Fibroblast of lung (primary cell): ENCODE data around the gene APRT. TPM values are rescaled to one million over a fixed set of nuclear protein-coding genes. Genes with fewer than 3 reads are reported as not detected.
A peak's percentile ranks its signal among the peaks of the same experiment; 100 is the strongest.

Source experiments
- DNase-seq, 2 donors: peaks; one replicate each; pipeline versions ENCODE4 v3.0.0 to v3.0.0-alpha.2; 2010; ENCODE audit warnings: low read depth in 2 of 2
- H2AFZ ChIP-seq: 2 replicates; pipeline ENCODE4 v1.5.1; 2012; ENCODE audit warnings: low read length, control low read depth, inconsistent platforms
- H3K27ac ChIP-seq: 2 replicates; pipeline ENCODE4 v1.5.1; 2011; ENCODE audit warnings: low read length, control low read depth; ENCODE audit not compliant: insufficient read depth
- H3K27me3 ChIP-seq: 2 replicates; pipeline ENCODE4 v1.5.1; 2011; ENCODE audit warnings: mild to moderate bottlenecking, low read length; ENCODE audit not compliant: control insufficient read depth, insufficient read depth
- H3K36me3 ChIP-seq: 2 replicates; pipeline ENCODE4 v1.5.1; 2011; ENCODE audit warnings: low read length; ENCODE audit not compliant: control insufficient read depth, insufficient read depth
- H3K4me1 ChIP-seq: 2 replicates; pipeline ENCODE4 v1.5.1; 2011; ENCODE audit warnings: low read length; ENCODE audit not compliant: control insufficient read depth, insufficient read depth; ENCODE audit errors: extremely low read depth
- H3K4me2 ChIP-seq: 2 replicates; pipeline ENCODE4 v1.5.1; 2011; ENCODE audit warnings: low read length, control low read depth; ENCODE audit not compliant: insufficient read depth; ENCODE audit errors: extremely low read depth
- H3K4me3 ChIP-seq, 4 experiments: fragments of 200-600 bp in 1 of 4; sonication (generic) in 1 of 4; replicated peaks in 1 of 4; 2 replicates each; pipeline ENCODE4 v1.5.1; 2011 to 2016; ENCODE audit warnings: low read length in 4 of 4, low read depth in 3 of 4, mild to moderate bottlenecking in 3 of 4, control low read depth in 2 of 4, inconsistent platforms in 1 of 4, mixed read lengths in 1 of 4; ENCODE audit not compliant: insufficient read depth in 1 of 4; ENCODE audit errors: control extremely low read depth in 1 of 4
- H3K79me2 ChIP-seq: 2 replicates; pipeline ENCODE4 v1.5.1; 2012; ENCODE audit warnings: mild to moderate bottlenecking, low read length, inconsistent platforms; ENCODE audit not compliant: control insufficient read depth, insufficient read depth
- H3K9ac ChIP-seq: 2 replicates; pipeline ENCODE4 v1.5.1; 2011; ENCODE audit warnings: mild to moderate bottlenecking, low read length, control low read depth; ENCODE audit not compliant: insufficient read depth
- H3K9me3 ChIP-seq: 2 replicates; pipeline ENCODE4 v1.5.1; 2012; ENCODE audit warnings: low read depth, low read length; ENCODE audit not compliant: control insufficient read depth, insufficient read depth
- H4K20me1 ChIP-seq: 2 replicates; pipeline ENCODE4 v1.5.1; 2011; ENCODE audit warnings: low read length; ENCODE audit not compliant: control insufficient read depth, insufficient read depth; ENCODE audit errors: extremely low read depth
- CTCF ChIP-seq, 2 donors: IDR thresholded peaks in 1 of 2; conservative IDR thresholded peaks in 1 of 2; 1 replicate in 1 of 2; 2 replicates in 1 of 2; pipeline ENCODE4 v1.5.1; 2011 to 2012; ENCODE audit warnings: low read length in 2 of 2, control low read depth in 1 of 2, inconsistent platforms in 1 of 2, low read depth in 1 of 2, mild to moderate bottlenecking in 1 of 2
- EZH2 ChIP-seq: IDR thresholded peaks from 2 replicates; pipeline ENCODE4 v1.5.1; 2012; ENCODE audit warnings: low read length, control low read depth, mild to moderate bottlenecking; ENCODE audit errors: missing control alignments
- polyA plus RNA-seq, 2 donors: library from polyadenylated mRNA; depleted of rRNA in 1 of 2; stranded (reverse) in 1 of 2; unstranded in 1 of 2; fragments of >200 nt; gene quantifications; 2 replicates each; pipeline ENCODE4 v1.2.1, GENCODE V29; 2011 to 2012; ENCODE audit warnings: missing spikeins in 1 of 2
- total RNA-seq: library from RNA; depleted of rRNA; stranded (reverse); fragments of >200 nt; gene quantifications from 2 replicates; pipeline ENCODE4 v1.2.1, GENCODE V29; 2014

APRT gene
- total and polyA plus RNA-seq, 2 donors (not counting 1 experiment from before 2014, with no cell fraction given) = 39.2 to 95.6 TPM

GRCh38 chr16:88806491-88807111, 5.1 kb downstream of the APRT start:
- no peak for TF ChIP-seq CTCF (conservative IDR thresholded peaks at IDR 0.05 in 1 of 2, IDR thresholded peaks at IDR 0.05 in 1 of 2; ENCODE audit: low read depth in 1 of 2, low read length in 2 of 2)
- TF ChIP-seq EZH2 = no peak
- Histone ChIP-seq H2AFZ (no peak overlapping the region), H3K36me3 (peaks cover 25% of the 10 kb centered on the region), H3K4me1 (peaks cover 21% of the 10 kb centered on the region), H4K20me1 (no peaks in the 10 kb centered on the region), H3K27me3 (no peaks in the 10 kb centered on the region), H3K9ac (no peak overlapping the region), H3K4me3 (no peak overlapping the region), H3K27ac (no peak overlapping the region), H3K4me2 (no peak overlapping the region), H3K79me2 (peaks cover 36% of the 10 kb centered on the region), H3K9me3 (no peaks in the 10 kb centered on the region)
- DNase-seq = no peak

GRCh38 chr16:88805887-88806393, 5.8 kb downstream of the APRT start:
- no peak overlapping the region for H3K4me2 ChIP-seq
- no peaks in the 10 kb centered on the region for H3K9me3 ChIP-seq
- no peak for DNase-seq
- H3K27me3 ChIP-seq = no peaks in the 10 kb centered on the region
- TF ChIP-seq EZH2 (no peak), CTCF (conservative IDR thresholded peaks at IDR 0.05 in 1 of 2, IDR thresholded peaks at IDR 0.05 in 1 of 2; ENCODE audit: low read depth in 1 of 2, low read length in 2 of 2) (no peak)
- no peak overlapping the region for H3K9ac ChIP-seq
- no peak overlapping the region for H3K27ac ChIP-seq
- H4K20me1 ChIP-seq = no peaks in the 10 kb centered on the region
- H3K4me3 ChIP-seq = no peak overlapping the region
- peaks cover 25% of the 10 kb centered on the region for H3K36me3 ChIP-seq
- H3K4me1 ChIP-seq = peaks cover 20% of the 10 kb centered on the region
- H3K79me2 ChIP-seq = peaks cover 36% of the 10 kb centered on the region
- H2AFZ ChIP-seq = no peak overlapping the region

- Histone ChIP-seq H3K27me3 (no peaks in the 10 kb centered on the region), H3K4me1 (peaks cover 15% of the 10 kb centered on the region), H4K20me1 (no peaks in the 10 kb centered on the region), H3K27ac (no peak overlapping the region), H3K4me3 (peak overlapping the region in 1 of 4 experiments; percentile 62), H2AFZ (no peak overlapping the region), H3K9me3 (no peaks in the 10 kb centered on the region), H3K9ac (no peak overlapping the region), H3K79me2 (peaks cover 32% of the 10 kb centered on the region), H3K4me2 (peak overlapping the region; percentile 27), H3K36me3 (peaks cover 25% of the 10 kb centered on the region)
- no peak for TF ChIP-seq EZH2
- TF ChIP-seq CTCF (conservative IDR thresholded peaks at IDR 0.05 in 1 of 2, IDR thresholded peaks at IDR 0.05 in 1 of 2; ENCODE audit: low read depth in 1 of 2, low read length in 2 of 2) = no peak
- DNase-seq = no peak
These were observed 6.4 kb downstream of the APRT start for GRCh38 chr16:88805340-88805715.
